Neural cell (in vitro differentiated cells): ENCODE results near the gene COG4.

Experiments used
- CTCF ChIP-seq: fragments of 450-650 bp; IDR thresholded peaks from 2 replicates; pipeline ENCODE4 v1.5.1; 2014; ENCODE audit warnings: antibody characterized with exemption, mild to moderate bottlenecking, moderate library complexity; ENCODE audit not compliant: poor library complexity, severe bottlenecking
- EZH2 ChIP-seq: fragments of 200-600, 300-800 bp; shearing (Covaris generic), sonication (generic); IDR thresholded peaks from 2 replicates; pipeline ENCODE4 v1.6.1; 2014; ENCODE audit warnings: antibody characterized with exemption, low read length, borderline replicate concordance, mild to moderate bottlenecking; ENCODE audit not compliant: insufficient read depth, poor library complexity, severe bottlenecking
- POLR2AphosphoS5 ChIP-seq: IDR thresholded peaks from 2 replicates; pipeline ENCODE4 v1.6.1; 2012
- RAD21 ChIP-seq: fragments of 450-650 bp; conservative IDR thresholded peaks from 2 replicates; pipeline ENCODE4 v1.6.1; 2014; ENCODE audit warnings: antibody characterized with exemption, mild to moderate bottlenecking, moderate library complexity

- TF ChIP-seq RAD21 (no peak), POLR2AphosphoS5 (no peak), EZH2 (no peak), CTCF (no peak)
These were observed 28.6 kb downstream of the COG4 start for GRCh38 chr16:70494777-70495176.
